SK-N-SH (cell line): ENCODE results near the gene SORCS3. TPM values are rescaled to one million over a fixed set of nuclear protein-coding genes. Genes with fewer than 3 reads are reported as not detected.

Source experiments
- CTCF ChIA-PET: fragments of 300-600, 350-600 bp; formaldehyde crosslinking; extraction: SDS; loops from one replicate; lab custom pipeline; 2021; lab: Yijun Ruan, JAX
- POLR2A ChIA-PET: fragments of 350-600 bp; sonication (Branson Sonifier 250); formaldehyde crosslinking; extraction: SDS; loops from one replicate; lab custom pipeline; 2020; ENCODE audit warnings: antibody characterized with exemption, inconsistent platforms; lab: Yijun Ruan, JAX
- DNase-seq: peaks from one replicate; pipeline ENCODE4 v3.0.0; 2012
- H2AFZ ChIP-seq: fragments of 200-600 bp; sonication (generic); 2 replicates; pipeline ENCODE4 v1.8.1; 2016; ENCODE audit warnings: antibody characterized with exemption, mild to moderate bottlenecking, low read depth
- H3F3A ChIP-seq: fragments of 200-600 bp; sonication (generic); replicated peaks from 2 replicates; pipeline ENCODE3; 2016; ENCODE audit warnings: antibody characterized with exemption, mild to moderate bottlenecking; ENCODE audit not compliant: insufficient read depth
- H3K27ac ChIP-seq, 2 experiments: fragments of 200-500 bp in 1 of 2; fragments of 200-600 bp in 1 of 2; sonication (Bioruptor generic) in 1 of 2; sonication (generic), shearing (Covaris generic) in 1 of 2; 2 replicates each; pipeline versions ENCODE4 v1.5.1 to v1.6.1; 2014 to 2016; ENCODE audit warnings: low read depth in 2 of 2, inconsistent platforms in 1 of 2, low read length in 1 of 2, mild to moderate bottlenecking in 1 of 2, mixed read lengths in 1 of 2
- H3K27me3 ChIP-seq: fragments of 200-600 bp; sonication (generic), shearing (Covaris generic); 2 replicates; pipeline ENCODE4 v1.6.1; 2016; ENCODE audit warnings: mixed run types; ENCODE audit not compliant: insufficient read depth
- H3K36me3 ChIP-seq, 2 experiments: fragments of 200-500 bp in 1 of 2; fragments of 200-600 bp in 1 of 2; sonication (Bioruptor generic) in 1 of 2; sonication (generic) in 1 of 2; replicated peaks in 1 of 2; 2 replicates each; pipeline versions ENCODE3 to v1.5.1; 2014 to 2016; ENCODE audit warnings: low read length in 1 of 2, mild to moderate bottlenecking in 1 of 2; ENCODE audit not compliant: insufficient read depth in 2 of 2, control insufficient read depth in 1 of 2
- H3K4me1 ChIP-seq, 2 experiments: fragments of 200-500 bp in 1 of 2; fragments of 200-600 bp in 1 of 2; sonication (Bioruptor generic) in 1 of 2; sonication (generic), shearing (Covaris generic) in 1 of 2; 2 replicates each; pipeline versions ENCODE4 v1.5.1 to v1.6.1; 2014 to 2016; ENCODE audit warnings: low read depth in 1 of 2, low read length in 1 of 2, mixed run types in 1 of 2; ENCODE audit not compliant: insufficient read depth in 2 of 2, control insufficient read depth in 1 of 2
- H3K4me2 ChIP-seq: fragments of 200-600 bp; sonication (generic), shearing (Covaris generic); 2 replicates; pipeline ENCODE4 v1.6.1; 2017; ENCODE audit warnings: mixed run types
- H3K4me3 ChIP-seq, 2 experiments: fragments of 200-500 bp in 1 of 2; fragments of 200-600 bp in 1 of 2; sonication (Bioruptor generic) in 1 of 2; sonication (generic), shearing (Covaris generic) in 1 of 2; 2 replicates each; pipeline versions ENCODE4 v1.5.1 to v1.8.1; 2014 to 2016; ENCODE audit warnings: low read depth in 2 of 2, inconsistent platforms in 1 of 2, low read length in 1 of 2, mild to moderate bottlenecking in 1 of 2, mixed read lengths in 1 of 2, moderate library complexity in 1 of 2
- H3K79me2 ChIP-seq: fragments of 200-600 bp; sonication (generic); 2 replicates; pipeline ENCODE4 v1.8.1; 2017; ENCODE audit warnings: mild to moderate bottlenecking; ENCODE audit not compliant: insufficient read depth
- H3K9ac ChIP-seq: fragments of 200-600 bp; sonication (generic); 2 replicates; pipeline ENCODE4 v1.6.1; 2017; ENCODE audit warnings: mixed run types
- H3K9me2 ChIP-seq: fragments of 200-600 bp; sonication (generic); 2 replicates; pipeline ENCODE4 v1.6.1; 2017; ENCODE audit warnings: mixed run types
- H3K9me3 ChIP-seq: fragments of 200-600 bp; sonication (generic); 2 replicates; pipeline ENCODE4 v1.6.1; 2017; ENCODE audit warnings: mixed run types, mild to moderate bottlenecking, moderate library complexity
- H4K20me1 ChIP-seq: fragments of 200-600 bp; sonication (generic); 2 replicates; pipeline ENCODE4 v1.6.1; 2017; ENCODE audit warnings: mild to moderate bottlenecking, mixed run types; ENCODE audit not compliant: insufficient read depth
- CHD2 ChIP-seq: fragments of 150-350 bp; IDR thresholded peaks from 2 replicates; pipeline ENCODE4 v1.6.1; 2018; ENCODE audit warnings: low read length; ENCODE audit not compliant: partially characterized antibody
- EZH2phosphoT487 ChIP-seq: fragments of 200-600 bp; sonication (generic); IDR thresholded peaks from 2 replicates; pipeline ENCODE4 v1.6.1; 2017; ENCODE audit warnings: low read depth, mixed run types, mild to moderate bottlenecking, antibody characterized with exemption, moderate library complexity, borderline replicate concordance
- FOXM1 ChIP-seq: IDR thresholded peaks from 2 replicates; pipeline ENCODE4 v1.4.0; 2012; ENCODE audit warnings: low read depth, mild to moderate bottlenecking
- NFIC ChIP-seq: IDR thresholded peaks from 2 replicates; pipeline ENCODE4 v1.4.0; 2012; ENCODE audit warnings: borderline replicate concordance
- NRF1 ChIP-seq: IDR thresholded peaks from 2 replicates; pipeline ENCODE4 v1.6.1; 2012; ENCODE audit warnings: low read depth, mild to moderate bottlenecking, low read length
- POLR2AphosphoS5 ChIP-seq: IDR thresholded peaks from 2 replicates; pipeline ENCODE4 v1.6.1; 2012; ENCODE audit warnings: low read depth, low read length
- REST ChIP-seq: IDR thresholded peaks from 2 replicates; pipeline ENCODE4 v1.6.1; 2012; ENCODE audit warnings: mild to moderate bottlenecking, low read depth, low read length, moderate library complexity
- RFX5 ChIP-seq: IDR thresholded peaks from 2 replicates; pipeline ENCODE4 v1.6.1; 2012; ENCODE audit warnings: mild to moderate bottlenecking, improper control_type of control experiment, low read length
- RXRA ChIP-seq: IDR thresholded peaks from 2 replicates; pipeline ENCODE4 v1.4.0; 2012; ENCODE audit warnings: low read depth, mild to moderate bottlenecking, borderline replicate concordance
- SIN3A ChIP-seq: IDR thresholded peaks from 2 replicates; pipeline ENCODE4 v1.6.1; 2012; ENCODE audit warnings: low read depth, mild to moderate bottlenecking, low read length, moderate library complexity, borderline replicate concordance
- TAF1 ChIP-seq: IDR thresholded peaks from 2 replicates; pipeline ENCODE4 v1.6.1; 2012; ENCODE audit warnings: low read depth, mild to moderate bottlenecking, low read length, moderate library complexity, borderline replicate concordance
- TCF12 ChIP-seq: IDR thresholded peaks from 2 replicates; pipeline ENCODE4 v1.4.0; 2012
- USF2 ChIP-seq: fragments of 150-350 bp; IDR thresholded peaks from 2 replicates; pipeline ENCODE4 v1.6.1; 2017; ENCODE audit warnings: antibody characterized with exemption, low read length, low read depth, borderline replicate concordance
- WGBS: methylation state at CpG from one replicate; pipeline ENCODE4 v1.1.6; 2017; ENCODE audit warnings: low lambda C conversion rate; 5-methylcytosine and 5-hydroxymethylcytosine counted together
- polyA plus RNA-seq, 3 experiments: library from polyadenylated mRNA; depleted of rRNA; stranded (reverse); fragments of >200 nt; gene quantifications; 2 replicates each; pipeline ENCODE4 v1.2.3, GENCODE V29; 2012
- TF ChIP-seq, protein P1 (sequence below): fragments of 150-350 bp; IDR thresholded peaks from 2 replicates; pipeline ENCODE4 v1.6.1; 2016; ENCODE audit warnings: mild to moderate bottlenecking, low read depth, low read length

The SORCS3 gene
- polyA plus RNA-seq, 1 of the 3 experiments (the other 2 are of a cell fraction): not detected

DNA sequence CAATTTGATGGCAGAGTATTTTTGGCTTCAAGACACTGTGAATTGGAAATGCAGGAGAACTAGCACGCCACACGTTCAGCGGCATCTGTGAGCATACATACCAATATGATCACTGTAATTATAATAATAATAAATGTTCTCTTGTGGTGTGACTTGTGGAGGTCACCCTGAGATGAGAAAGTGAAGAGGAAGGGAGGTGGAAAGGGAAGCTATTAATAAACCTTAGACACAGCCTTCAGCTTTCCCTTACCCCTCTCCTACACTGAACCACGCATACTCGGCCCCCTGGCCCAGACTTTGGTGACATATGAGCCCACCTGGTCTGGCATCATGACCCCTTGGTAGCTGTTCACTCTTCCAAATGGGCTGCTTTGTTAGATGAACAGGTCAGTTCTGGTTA lies 139.1 kb downstream of the SORCS3 start:
- no peaks in the 10 kb centered on the region for H3K79me2 ChIP-seq
- no peak overlapping the region for H3K4me3 ChIP-seq
- no peaks in the 10 kb centered on the region for H3F3A ChIP-seq
- H3K9me3 ChIP-seq: no peaks in the 10 kb centered on the region
- TF ChIP-seq NRF1 (no peak), FOXM1 (no peak), POLR2AphosphoS5 (no peak), USF2 (no peak), EZH2phosphoT487 (no peak), RXRA (no peak), RFX5 (no peak), TCF12 (no peak), TAF1 (no peak), REST (no peak), SIN3A (no peak), NFIC (no peak), CHD2 (no peak)
- TF ChIP-seq, protein P1, sequence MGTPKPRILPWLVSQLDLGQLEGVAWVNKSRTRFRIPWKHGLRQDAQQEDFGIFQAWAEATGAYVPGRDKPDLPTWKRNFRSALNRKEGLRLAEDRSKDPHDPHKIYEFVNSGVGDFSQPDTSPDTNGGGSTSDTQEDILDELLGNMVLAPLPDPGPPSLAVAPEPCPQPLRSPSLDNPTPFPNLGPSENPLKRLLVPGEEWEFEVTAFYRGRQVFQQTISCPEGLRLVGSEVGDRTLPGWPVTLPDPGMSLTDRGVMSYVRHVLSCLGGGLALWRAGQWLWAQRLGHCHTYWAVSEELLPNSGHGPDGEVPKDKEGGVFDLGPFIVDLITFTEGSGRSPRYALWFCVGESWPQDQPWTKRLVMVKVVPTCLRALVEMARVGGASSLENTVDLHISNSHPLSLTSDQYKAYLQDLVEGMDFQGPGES: no peak
- no peaks in the 10 kb centered on the region for H4K20me1 ChIP-seq
- ChIA-PET CTCF (interaction anchor here (1.4 kb wide), 2 partner anchors 13 to 49 kb away, joined by 3 read pairs; no protein-coding TSS in a partner anchor), POLR2A (no interaction called here)
- WGBS: 33% methylated on average over 5 of the region's 5 CpGs
- no peaks in the 10 kb centered on the region for H3K4me1 ChIP-seq
- H3K36me3 ChIP-seq: no peaks in the 10 kb centered on the region
- no peak overlapping the region for H2AFZ ChIP-seq
- H3K27ac ChIP-seq: no peak overlapping the region
- H3K4me2 ChIP-seq: no peak overlapping the region
- no peaks in the 10 kb centered on the region for H3K9me2 ChIP-seq
- H3K9ac ChIP-seq: no peak overlapping the region
- H3K27me3 ChIP-seq: no peaks in the 10 kb centered on the region
- no peak for DNase-seq
